ENCODE results near the gene NRCAM.

- no peak for TF ChIP-seq POLR2AphosphoS5 (IDR thresholded peaks at IDR 0.05)
- no peak for TF ChIP-seq EP300 (IDR thresholded peaks at IDR 0.05)
- no peak for TF ChIP-seq CTCF (IDR thresholded peaks at IDR 0.05)
- TF ChIP-seq POLR2A (IDR thresholded peaks at IDR 0.05), result no peak
Measured at GRCh38 chr7:108499566-108499965, 43.3 kb upstream of the NRCAM start.

Measured in gastroesophageal sphincter (tissue), 3 donors.